ENCODE data around the gene RBCK1.

RBCK1 gene

DNA sequence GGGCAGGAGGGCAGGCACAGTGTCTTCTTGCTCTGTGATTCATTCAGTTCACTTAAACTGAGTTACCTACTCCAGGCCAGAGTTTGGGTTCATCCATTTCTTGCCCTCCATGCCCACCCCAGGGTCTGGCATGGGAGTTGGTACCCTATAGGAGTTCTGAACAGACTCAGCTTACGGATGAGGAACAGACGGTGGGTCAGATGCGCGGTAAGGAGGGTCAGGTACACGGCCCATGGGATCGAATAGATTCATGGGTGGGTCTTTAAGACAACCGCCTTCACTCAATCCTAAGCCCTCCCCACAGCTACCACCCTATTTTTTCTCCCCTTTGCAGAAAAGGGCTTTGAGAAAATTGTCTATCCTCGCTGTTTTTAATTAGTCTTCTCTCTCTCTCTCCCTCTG is 40.6 kb upstream of the RBCK1 start:
- H3K9me3 ChIP-seq (ENCODE audit: severe bottlenecking) = no peaks in the 10 kb centered on the region
- H3K4me3 ChIP-seq (ENCODE audit: severe bottlenecking) = no peak overlapping the region
- peaks cover 77% of the 10 kb centered on the region for H3K4me1 ChIP-seq (ENCODE audit: insufficient read depth, poor library complexity, severe bottlenecking)
- ATAC-seq (ENCODE audit: low read depth) (no peak), DNase-seq (ENCODE audit: low spot score) (no peak)
- no peaks in the 10 kb centered on the region for H3K27me3 ChIP-seq (ENCODE audit: insufficient read depth, poor library complexity, severe bottlenecking)
- H3K36me3 ChIP-seq (ENCODE audit: low read depth) = no peaks in the 10 kb centered on the region
- peak overlapping the region; percentile 83 for H3K27ac ChIP-seq (ENCODE audit: poor library complexity, severe bottlenecking)
- TF ChIP-seq, protein P1, sequence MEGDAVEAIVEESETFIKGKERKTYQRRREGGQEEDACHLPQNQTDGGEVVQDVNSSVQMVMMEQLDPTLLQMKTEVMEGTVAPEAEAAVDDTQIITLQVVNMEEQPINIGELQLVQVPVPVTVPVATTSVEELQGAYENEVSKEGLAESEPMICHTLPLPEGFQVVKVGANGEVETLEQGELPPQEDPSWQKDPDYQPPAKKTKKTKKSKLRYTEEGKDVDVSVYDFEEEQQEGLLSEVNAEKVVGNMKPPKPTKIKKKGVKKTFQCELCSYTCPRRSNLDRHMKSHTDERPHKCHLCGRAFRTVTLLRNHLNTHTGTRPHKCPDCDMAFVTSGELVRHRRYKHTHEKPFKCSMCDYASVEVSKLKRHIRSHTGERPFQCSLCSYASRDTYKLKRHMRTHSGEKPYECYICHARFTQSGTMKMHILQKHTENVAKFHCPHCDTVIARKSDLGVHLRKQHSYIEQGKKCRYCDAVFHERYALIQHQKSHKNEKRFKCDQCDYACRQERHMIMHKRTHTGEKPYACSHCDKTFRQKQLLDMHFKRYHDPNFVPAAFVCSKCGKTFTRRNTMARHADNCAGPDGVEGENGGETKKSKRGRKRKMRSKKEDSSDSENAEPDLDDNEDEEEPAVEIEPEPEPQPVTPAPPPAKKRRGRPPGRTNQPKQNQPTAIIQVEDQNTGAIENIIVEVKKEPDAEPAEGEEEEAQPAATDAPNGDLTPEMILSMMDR (IDR thresholded peaks at IDR 0.05; ENCODE audit: poor library complexity, severe bottlenecking) = no peak

GRCh38 chr20:368915-369314 is 39.2 kb upstream of the RBCK1 start:
- Histone ChIP-seq H3K27me3 (ENCODE audit: insufficient read depth, poor library complexity, severe bottlenecking) (no peaks in the 10 kb centered on the region), H3K4me1 (ENCODE audit: insufficient read depth, poor library complexity, severe bottlenecking) (peaks cover 80% of the 10 kb centered on the region), H3K27ac (ENCODE audit: poor library complexity, severe bottlenecking) (peak overlapping the region; percentile 91), H3K9me3 (ENCODE audit: severe bottlenecking) (no peaks in the 10 kb centered on the region), H3K36me3 (ENCODE audit: low read depth) (no peaks in the 10 kb centered on the region), H3K4me3 (ENCODE audit: severe bottlenecking) (no peak overlapping the region)
- TF ChIP-seq, protein P1 (IDR thresholded peaks at IDR 0.05; ENCODE audit: poor library complexity, severe bottlenecking) = no peak
- DNase-seq (ENCODE audit: low spot score) (no peak), ATAC-seq (ENCODE audit: low read depth) (no peak)

DNA sequence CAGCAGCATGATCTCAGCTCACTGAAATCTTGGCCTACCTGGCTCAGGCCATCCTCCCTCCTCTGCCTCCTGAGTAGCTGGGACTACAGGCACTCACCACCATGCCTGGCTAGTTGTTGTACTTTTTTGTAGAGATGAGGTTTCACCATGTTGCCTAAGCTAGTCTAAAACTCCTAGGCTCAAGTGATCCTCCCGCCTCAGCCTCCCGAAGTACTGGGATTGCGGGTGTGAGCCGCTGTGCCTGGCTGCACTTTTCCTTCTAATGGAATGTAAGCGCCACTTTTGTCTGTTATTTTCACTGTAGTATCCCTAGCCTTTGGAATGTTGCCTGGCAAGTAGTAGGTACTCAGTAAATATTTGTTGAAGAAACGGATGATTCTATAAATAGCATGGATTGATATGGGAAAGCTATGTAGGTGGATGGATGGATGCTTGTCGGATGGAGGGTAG is 37.9 kb upstream of the RBCK1 start:
- Histone ChIP-seq H3K9me3 (ENCODE audit: severe bottlenecking) (no peaks in the 10 kb centered on the region), H3K4me1 (ENCODE audit: insufficient read depth, poor library complexity, severe bottlenecking) (peaks cover 70% of the 10 kb centered on the region), H3K27me3 (ENCODE audit: insufficient read depth, poor library complexity, severe bottlenecking) (no peaks in the 10 kb centered on the region), H3K27ac (ENCODE audit: poor library complexity, severe bottlenecking) (peak overlapping the region; percentile 91), H3K36me3 (ENCODE audit: low read depth) (no peaks in the 10 kb centered on the region), H3K4me3 (ENCODE audit: severe bottlenecking) (no peak overlapping the region)
- TF ChIP-seq, protein P1 (IDR thresholded peaks at IDR 0.05; ENCODE audit: poor library complexity, severe bottlenecking) = no peak
- DNase-seq (ENCODE audit: low spot score) (no peak), ATAC-seq (ENCODE audit: low read depth) (peak; percentile 17; the same call in 2 of the 3 replicates)

DNA sequence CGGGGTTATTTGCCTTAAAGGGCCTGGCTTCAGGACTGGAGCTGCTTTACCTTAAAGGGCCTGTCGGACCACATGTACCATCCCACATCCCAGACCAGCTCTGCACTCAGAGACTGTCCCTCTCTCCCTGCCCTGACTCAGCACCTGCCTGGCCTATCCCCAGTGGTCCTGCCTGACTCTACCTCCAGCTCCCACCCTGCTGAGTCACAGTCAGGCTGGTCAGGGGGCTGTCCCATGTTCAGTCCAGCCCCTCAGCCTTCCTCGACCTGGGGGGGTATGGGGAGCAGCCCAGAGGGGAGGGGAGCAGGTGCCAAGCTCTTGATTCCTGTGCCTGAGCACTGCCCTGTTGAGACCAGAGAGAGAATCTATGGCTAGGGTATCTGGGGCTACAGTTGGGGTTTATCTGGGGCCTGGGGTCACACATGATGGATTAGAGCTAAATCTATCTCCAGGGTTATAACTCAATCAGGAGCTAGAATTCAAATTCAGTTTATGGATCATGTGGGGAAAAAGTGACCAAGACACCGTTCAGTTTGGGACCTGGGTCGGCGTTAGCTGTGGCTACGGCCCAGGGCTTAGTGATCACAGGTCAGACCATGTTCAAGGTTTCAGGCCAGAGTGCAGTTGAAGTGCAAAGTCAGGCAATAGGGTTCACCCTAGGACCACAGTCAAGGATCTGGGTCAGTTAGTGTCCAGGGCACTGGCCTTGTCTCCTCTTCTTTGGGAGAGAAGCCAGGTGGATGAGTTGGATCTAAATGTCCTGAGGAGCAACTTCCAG is 36.9 kb upstream of the RBCK1 start:
- no peaks in the 10 kb centered on the region for H3K9me3 ChIP-seq (ENCODE audit: severe bottlenecking)
- no peak for DNase-seq (ENCODE audit: low spot score)
- H3K4me1 ChIP-seq (ENCODE audit: insufficient read depth, poor library complexity, severe bottlenecking) = peaks cover 60% of the 10 kb centered on the region
- TF ChIP-seq, protein P1 (IDR thresholded peaks at IDR 0.05; ENCODE audit: poor library complexity, severe bottlenecking) = no peak
- no peak for ATAC-seq (ENCODE audit: low read depth)
- no peak overlapping the region for H3K4me3 ChIP-seq (ENCODE audit: severe bottlenecking)
- peak overlapping the region; percentile 91 for H3K27ac ChIP-seq (ENCODE audit: poor library complexity, severe bottlenecking)
- no peaks in the 10 kb centered on the region for H3K27me3 ChIP-seq (ENCODE audit: insufficient read depth, poor library complexity, severe bottlenecking)
- H3K36me3 ChIP-seq (ENCODE audit: low read depth) = no peaks in the 10 kb centered on the region

Measured in RWPE2 (cell line).